ENCODE measurements around the gene CASP14.
"Not testable (repeated sequence)": the region's sequence is repeated elsewhere in the genome, so short reads cannot be mapped to it uniquely, and the experiment has no call there.

The CASP14 gene

DNA sequence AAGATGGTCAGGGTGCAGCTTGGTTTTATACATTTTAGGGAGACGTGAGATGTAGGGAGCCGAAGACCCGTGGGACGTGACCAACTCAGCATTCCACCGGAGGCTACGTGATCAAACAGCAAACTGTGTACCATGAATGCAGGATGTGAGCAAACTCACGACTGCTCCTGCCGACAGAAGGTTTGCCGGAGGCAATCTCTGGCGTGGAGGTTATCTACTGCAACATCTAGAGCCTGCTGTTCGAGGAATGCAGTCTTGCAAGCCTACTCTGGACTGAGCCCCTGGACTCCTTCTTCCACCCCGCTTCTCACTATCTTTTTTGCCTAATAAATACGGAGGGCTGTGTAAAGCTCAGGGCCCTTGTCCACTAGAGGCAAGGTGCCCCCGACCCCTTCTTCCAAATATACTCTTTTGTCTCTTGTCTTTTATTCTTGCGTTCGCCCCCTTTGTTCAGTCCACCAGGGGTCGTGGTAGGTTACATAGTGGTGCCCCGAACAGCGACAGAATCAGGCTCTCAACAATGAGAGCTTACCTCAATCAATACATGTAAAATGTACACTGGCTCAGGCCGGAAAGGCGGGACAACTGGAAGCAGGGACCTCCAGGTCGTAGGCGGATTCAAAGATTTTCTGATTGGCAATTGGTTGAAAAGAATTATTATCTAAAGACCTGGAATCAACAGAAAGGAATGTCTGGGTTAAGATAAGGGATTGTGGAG, 23.8 kb downstream of the CASP14 start:
- no peak for DNase-seq

DNA sequence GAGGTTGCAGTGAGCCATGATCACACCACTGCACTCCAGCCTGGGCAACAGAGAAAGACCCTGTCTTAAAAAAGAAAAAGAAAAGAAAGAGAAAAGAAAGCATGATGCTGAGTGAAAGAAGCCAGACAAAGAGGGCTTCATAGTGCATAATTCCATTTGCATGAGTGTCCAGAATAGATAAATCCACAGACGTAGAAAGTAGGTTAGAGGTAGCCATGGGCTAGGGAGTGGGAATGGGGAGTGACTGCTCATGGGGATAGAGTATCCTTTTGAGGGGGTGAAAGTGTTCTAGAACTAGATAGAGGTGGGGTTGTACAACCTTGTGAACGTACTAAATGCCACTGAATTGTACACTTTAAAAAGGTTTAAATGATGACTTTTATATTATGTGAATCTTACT, 25.1 kb downstream of the CASP14 start:
- DNase-seq: no peak

DNA sequence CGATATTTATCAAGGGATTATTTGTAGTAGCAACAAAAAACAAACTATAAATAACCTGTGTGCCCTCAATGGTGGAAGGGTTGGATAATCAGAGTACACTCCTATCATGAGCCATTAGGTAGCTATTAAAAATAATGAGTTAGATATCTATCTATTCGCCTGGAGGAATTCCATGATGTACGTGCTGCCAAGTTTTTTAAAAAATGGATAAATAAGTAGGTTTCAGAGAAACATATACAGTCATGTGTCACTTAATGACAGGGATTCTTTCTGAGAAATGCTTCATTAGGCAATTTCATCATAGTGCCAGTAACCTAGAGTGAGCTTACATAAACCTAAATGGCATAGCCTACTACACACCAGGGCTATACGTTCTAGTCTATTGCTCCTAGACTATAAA, 26.5 kb downstream of the CASP14 start:
- no peak for DNase-seq

DNA sequence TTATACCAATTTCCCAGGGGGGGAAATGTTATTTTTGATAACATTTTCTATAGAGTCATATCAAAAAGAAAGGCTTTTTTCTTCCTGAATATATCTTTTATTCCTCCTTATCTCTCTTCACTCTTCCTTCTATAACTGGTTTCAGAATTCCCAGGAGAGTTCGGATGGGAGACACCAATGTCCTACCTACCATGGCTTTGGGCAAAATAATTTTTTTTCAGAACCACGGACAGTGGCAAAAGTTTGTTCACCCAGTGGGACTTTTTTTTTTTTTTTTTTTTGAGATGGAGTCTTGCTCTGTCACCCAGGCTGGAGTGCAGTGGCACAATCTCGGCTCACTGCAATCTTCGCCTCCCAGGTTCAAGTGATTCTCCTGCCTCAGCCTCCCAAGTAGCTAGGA, 30.7 kb downstream of the CASP14 start:
- DNase-seq: not testable (repeated sequence)

DNA sequence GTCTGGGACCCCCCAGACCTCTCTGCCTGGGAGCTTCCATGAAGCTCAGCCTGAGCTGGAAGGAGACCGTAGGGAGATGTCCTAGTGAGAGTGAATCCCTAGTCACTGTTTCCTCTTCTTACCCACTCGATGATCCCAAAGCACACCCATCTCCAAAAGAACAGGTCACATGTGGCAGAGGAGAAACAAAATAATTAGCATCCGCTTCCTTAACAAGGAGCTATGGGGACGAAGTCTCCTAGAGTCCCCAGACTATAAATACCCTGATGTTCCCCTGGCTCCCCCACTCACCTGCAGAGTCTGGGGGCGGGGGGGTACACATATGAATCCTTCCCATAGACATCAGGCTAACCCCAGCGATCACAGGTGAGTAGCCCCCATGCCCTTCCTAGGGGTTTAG, 32.6 kb downstream of the CASP14 start, which contains the start of gene OR1I1:
Gene OR1I1, plus strand, starts transcription at position 301 of the 400 bp plus-strand sequence. CDS start 4,855 bp downstream, outside the sequence.
- DNase-seq: no peak

DNA sequence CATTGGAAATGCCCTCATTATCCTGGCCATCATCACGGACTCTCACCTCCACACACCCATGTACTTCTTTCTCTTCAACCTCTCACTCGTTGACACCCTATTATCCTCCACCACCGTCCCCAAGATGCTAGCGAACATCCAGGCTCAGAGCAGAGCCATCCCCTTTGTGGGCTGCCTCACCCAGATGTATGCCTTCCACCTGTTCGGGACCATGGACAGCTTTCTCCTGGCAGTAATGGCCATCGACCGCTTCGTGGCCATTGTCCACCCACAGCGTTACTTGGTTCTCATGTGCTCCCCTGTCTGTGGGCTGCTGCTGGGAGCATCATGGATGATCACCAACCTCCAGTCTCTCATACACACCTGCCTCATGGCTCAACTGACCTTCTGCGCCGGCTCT, 37.9 kb downstream of the CASP14 start:
- DNase-seq: no peak

DNA sequence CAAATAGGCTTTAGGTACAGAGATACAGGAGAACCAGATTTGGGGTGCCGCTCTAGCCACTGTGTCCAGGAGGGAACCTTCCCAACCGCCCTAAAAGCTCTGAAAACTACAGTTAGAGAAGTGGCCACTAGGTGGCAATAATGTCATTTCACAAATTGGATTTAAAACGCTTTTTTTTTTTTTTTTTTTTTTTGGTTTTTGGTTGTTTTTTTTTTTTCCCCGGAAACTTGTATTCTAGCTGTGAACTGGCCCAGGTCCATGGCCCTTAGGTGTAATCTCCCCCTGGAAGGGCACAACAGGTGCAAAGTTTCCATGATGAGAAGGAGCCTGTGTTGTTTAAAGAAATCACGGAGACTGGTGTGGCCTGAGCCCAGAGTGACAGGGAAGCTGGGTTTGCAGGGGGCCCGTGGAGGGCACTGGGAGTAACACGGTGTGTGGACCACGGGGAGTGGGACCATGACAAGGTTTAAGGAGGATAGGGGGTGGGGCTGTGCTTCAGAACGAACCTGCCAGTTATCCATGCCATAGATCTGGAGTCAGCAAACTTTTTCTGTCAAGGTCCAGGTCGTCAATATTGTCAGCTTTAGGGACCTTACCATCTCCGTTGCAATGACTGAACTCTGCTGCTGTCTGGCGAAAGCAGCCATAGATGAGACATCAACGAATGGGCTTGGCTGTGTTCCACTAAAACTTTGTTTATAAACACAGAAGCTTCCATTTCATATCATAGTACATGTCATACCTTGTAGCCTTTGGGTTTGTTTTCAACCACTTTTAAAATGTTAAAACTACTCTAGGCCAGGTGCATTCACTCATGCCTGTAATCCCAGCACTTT, 42.9 kb downstream of the CASP14 start:
- DNase-seq: peak; percentile 52

DNA sequence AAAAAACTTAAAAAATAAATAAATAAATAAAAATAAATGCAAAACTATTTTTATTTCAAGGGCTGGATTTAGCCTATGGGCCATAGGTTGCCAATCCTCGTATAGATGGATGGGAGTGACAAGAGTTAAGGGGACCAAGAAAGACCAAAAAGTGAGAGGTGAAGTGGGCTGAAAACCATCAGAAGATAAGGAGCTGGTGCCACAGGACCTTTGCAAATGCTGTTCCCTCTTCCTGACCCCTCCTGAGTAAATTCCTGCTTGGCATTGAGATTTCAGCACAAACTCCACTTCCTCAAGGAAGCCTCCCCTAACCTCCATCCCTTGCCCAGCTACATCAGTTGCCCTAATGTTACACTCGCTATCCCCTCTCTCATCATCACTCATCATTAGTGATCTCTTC, 43.7 kb downstream of the CASP14 start:
- DNase-seq: no peak

DNA sequence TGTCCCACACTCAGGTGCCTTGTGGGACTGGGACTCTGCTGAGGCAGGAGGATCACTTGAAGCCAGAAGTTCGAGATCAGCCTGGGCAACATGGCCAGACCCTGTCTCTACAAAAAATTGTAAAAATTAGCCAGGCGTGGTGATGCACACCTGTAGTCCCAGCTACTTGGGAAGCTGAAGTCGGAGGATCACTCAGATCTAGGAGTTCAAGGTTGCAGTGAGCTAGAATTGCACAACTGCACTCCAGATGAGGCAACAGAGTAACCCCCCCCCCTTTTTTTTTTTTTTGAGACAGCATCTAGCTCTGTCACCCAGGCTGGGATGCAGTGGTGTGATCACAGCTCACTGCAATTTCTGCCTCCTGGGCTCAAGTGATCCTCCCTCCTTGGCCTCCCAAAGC, 46.9 kb downstream of the CASP14 start:
- DNase-seq: no peak

DNA sequence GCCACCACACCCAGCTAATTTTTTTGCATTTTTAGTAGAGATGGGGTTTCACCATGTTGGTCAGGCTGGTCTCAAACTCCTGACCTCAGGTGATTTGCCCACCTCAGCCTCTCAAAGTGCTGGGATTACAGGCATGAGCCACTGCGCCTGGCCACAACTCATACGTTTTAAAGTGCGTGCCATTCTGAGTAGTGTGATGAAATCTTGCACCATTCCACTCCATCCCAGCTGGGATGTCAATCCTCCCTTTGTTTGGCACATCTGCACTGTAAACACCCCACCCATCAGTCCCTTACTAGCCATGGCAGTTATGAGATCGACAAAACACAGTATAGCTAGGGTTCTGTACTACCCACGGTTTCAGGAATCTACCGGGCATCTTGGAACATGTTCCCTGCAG, 48.7 kb downstream of the CASP14 start:
- DNase-seq: not testable (repeated sequence)

DNA sequence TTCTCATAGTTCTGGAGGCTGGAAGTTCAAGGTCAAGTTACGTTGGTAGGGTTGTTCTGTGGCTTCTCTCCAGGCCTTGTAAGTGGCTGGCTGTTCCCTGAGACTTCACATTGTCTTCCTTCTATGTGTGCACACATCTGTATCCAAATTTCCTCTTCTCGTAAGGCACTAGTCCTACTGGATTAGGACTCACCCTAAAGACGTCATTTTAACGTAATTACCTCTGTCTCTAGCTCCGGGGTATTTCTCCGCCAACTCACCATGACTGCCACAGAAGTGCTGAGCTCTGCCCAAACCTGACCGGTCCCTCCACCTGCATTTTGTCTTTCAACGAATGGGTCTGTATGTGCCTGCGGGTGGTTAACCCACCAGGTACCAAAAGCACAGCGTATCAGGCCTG, 49.2 kb downstream of the CASP14 start:
- DNase-seq: no peak

DNA sequence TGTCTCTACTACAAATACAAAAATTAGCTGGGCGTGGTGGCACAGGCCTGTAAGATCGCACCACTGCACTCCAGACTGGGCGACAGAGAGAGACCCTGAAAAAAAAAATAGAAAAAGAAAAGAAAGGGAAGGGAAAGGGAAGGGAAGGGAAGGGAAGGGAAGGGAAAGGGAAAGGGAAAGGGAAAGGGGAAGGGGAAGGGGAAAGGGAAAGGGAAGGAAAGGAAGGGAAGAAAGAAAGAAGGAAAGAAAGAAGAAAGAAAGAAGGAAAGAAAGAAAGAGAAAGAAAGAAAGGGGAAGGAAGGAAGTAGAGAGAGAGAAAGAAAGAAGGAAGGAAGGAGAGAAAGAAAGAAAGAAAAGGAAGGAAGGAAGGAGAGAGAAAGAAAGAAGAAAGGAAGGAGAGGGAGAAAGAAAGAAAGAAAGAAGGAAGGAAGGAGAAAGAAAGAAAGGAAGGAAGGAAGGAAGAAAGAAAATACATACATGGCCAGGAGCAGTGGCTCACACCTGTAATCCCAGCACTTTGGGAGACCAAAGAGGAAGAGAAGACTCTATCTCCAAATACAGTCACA, 49.8 kb downstream of the CASP14 start:
- DNase-seq: no peak

DNA sequence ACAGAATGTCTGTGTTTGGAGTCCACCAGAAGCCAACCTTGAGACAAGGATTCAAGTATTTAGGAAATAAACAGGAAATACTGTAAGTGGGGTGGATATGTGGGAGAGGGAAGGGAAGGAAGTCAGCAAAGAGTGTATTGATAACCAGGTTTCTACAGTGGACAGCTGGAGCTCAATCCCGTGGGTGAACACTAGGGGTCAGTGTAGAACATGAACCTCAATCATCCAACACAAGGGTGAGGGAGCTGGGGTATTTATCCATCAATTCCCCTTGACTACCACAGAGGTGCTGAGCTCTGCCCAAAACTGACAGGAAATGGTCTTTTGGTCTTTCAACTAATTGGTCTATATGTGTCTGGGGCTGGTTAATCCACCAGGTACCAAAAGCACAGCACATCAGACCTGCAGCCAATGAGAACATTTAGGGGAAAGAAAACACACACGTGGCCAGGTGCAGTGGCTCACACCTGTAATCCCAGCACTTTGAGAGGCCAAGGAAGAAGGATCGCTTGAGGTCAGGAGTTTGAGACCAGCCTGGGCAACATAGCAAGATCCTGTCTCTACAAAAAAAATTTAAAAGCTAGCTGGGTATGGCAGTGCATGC, 52.3 kb downstream of the CASP14 start:
- DNase-seq: peak; percentile 66

DNA sequence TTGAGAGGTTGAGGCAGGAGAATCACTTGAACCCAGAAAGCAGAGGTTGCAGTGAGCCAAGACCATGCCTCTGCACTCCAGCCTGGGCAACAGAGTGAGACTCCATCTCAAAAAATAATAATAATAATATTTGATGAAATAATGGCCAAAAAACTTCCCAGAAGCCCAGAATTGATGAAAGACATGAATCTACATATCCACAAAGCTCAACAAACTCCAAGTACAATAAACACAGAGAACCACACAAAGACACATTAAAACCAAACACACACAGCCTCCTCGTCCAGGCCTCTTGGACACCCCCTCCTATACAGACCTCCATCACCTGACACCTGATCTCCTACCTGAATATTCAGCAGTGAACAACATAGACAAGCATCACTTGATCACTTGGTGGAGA, 54.7 kb downstream of the CASP14 start:
- DNase-seq: no peak

DNA sequence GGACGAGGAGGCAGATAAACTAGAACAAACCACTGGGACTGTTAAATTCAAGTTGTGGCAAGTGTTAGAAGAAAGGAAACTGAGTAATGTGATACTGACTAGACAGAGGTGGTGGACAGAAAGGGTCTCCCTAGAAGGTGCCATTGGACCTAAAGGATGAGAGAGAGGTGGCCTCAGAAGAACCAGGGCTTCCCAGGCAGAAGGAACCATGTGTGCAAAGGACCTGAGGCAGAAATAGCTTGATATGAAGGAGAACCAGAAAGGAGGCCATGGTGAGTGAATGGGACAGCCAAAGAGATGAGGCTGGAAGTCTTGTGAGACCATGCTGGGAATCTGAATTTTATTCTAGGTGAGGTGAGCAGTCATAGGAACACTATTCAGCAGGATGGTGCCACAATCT, 55.1 kb downstream of the CASP14 start:
- no peak for DNase-seq

DNA sequence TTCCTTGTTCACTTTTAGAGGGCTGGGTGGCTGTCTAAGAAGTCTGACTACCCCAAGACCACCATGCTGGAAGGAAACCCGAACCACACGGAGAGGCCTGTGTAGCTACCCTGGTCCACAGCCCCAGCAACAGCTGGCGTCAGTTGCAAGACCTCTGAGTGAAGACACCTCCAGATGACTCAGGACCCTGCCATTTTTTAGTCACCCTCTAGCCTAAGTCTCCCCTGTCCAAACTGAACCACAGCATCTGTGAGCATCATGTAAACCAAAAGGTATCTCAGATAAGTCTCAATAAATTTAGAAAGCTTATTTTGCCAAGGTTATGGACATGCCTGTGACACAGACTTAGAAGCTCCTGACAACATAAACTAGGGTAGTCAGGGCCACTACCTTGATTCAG, 55.8 kb downstream of the CASP14 start:
- DNase-seq: no peak

DNA sequence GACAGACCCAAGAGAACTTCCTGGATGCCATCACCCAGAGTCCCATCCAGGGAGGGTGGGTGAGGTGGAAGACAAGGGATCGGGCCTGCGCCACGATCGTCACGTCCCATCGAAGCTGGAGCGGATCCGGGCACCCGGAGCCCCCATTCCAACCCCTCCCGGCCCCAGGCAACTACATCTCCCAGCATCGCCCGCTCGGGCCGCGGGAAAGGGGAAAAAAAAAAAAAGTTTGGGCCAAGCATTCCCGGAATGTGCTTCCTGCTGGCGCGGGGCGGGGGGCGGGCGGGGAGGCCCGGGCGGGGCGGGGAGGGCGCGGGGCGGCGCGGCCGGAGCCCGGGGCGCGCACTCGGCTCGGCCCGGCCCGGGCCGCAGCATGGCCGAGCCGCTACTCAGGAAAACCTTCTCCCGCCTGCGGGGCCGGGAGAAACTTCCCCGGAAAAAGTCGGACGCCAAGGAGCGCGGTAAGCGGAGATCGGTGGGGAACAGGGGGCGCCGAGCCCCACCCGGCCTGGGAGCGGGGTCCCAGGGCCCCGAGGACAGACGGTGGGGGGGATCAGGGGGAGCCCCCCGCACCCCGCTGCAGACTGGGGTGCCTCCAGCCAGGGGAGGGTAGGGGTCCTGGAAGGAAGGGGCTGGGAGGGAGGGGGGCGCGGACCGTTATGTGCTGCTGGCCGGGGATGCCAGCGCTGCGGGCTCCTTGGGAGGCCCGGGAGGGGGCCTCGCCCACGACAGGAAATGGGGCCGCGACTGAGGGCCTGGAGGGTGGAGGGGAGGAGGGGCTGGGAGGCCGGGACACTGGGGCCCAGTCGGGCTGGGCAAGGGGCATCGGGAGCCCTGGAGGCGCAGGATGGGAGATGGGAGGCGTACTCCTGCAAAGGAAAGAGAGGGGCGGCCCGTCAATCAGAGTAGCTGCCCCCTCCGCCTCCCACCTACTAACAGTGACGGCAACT, 58.1 kb downstream of the CASP14 start, which contains the start of gene SYDE1:
Gene SYDE1, plus strand, starts transcription at position 341 of the 950 bp plus-strand sequence. Its CDS starts 33 bp downstream, at position 374.
- DNase-seq: peak; percentile 26
